ENCODE measurements around the gene MYOF. TPM values are rescaled to one million over a fixed set of nuclear protein-coding genes. Genes with fewer than 3 reads are reported as not detected.
"Not testable (repeated sequence)": the region's sequence is repeated elsewhere in the genome, so short reads cannot be mapped to it uniquely, and the experiment has no call there.

The MYOF gene
- total and polyA plus RNA-seq, 9 of the 15 experiments (the other 6 are each of a cell fraction or from before 2014, with no cell fraction given), result 0.06 to 0.27 TPM; not detected in 7

DNA sequence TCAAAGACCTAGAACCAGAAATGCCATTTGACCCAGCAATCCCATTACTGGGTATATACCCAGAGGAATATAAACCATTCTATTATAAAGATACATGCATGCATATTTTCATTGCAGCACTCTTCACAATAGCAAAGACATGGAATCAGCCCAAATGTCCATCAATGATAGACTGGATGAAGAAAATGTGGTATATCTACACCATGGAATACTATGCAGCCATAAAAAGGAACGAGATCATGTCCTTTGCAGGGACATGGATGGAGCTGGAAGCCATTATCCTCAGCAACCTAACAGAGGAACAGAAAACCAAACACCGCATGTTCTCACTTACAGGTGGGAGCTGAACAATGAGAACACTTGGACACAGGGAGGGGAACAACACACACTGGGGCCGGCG lies 123.7 kb downstream of the MYOF start:
- 3% methylated on average over 3 of the region's 4 CpGs for WGBS (ENCODE audit: insufficient coverage, low coverage, missing lambda C conversion rate)
- H3K27ac ChIP-seq (ENCODE audit: extremely low read depth, low read depth, low read length); H3K9ac ChIP-seq (ENCODE audit: insufficient read depth in 1 of 2, low read depth in 2 of 2, low read length in 2 of 2); H3K9me1 ChIP-seq (ENCODE audit: control insufficient read depth, insufficient read depth, low read length); H3K4me1 ChIP-seq (replicated peaks in 1 of 2; ENCODE audit: control insufficient read depth in 2 of 2, insufficient read depth in 2 of 2, low read length in 2 of 2); ATAC-seq; FAIRE-seq; POLR2A ChIA-PET; H3K79me2 ChIP-seq (ENCODE audit: control insufficient read depth, insufficient read depth, low read length); H3K4me2 ChIP-seq (ENCODE audit: insufficient read depth, low read length); DNase-seq (ENCODE audit: extremely low read depth in 1 of 4, low spot score in 3 of 4); BruUV-seq (replicated peaks); H2AFZ ChIP-seq (ENCODE audit: low read depth, low read length); H3K9me3 ChIP-seq (replicated peaks; ENCODE audit: control insufficient read depth, insufficient read depth, low read depth, low read length); H4K20me1 ChIP-seq (replicated peaks; ENCODE audit: control insufficient read depth, insufficient read depth, low read length); H3K4me3 ChIP-seq; H3K36me3 ChIP-seq (ENCODE audit: control insufficient read depth, insufficient read depth, low read length): not testable (repeated sequence)
- peaks cover 0 to 17% of the 10 kb centered on the region in 2 experiments; a peak in 2 of 5 replicates for H3K27me3 ChIP-seq (ENCODE audit: control insufficient read depth in 2 of 2, insufficient read depth in 2 of 2, low read length in 2 of 2)
- CTCF ChIA-PET (ENCODE audit: low intra/inter-chr PET ratio), result interaction anchor here (0.5 to 0.6 kb wide), 2 partner anchors 166 to 468 kb away, joined by 3 to 4 read pairs; no protein-coding TSS in a partner anchor
- intact Hi-C loops (cut with micrococcal nuclease) (loop anchor here (10.0 kb wide), 2 partner anchors 134 to 474 kb away; no protein-coding TSS in a partner anchor), in situ Hi-C loops (cut with MboI) (loop anchor here (10.0 kb wide), 1 partner anchor 274 kb away; no protein-coding TSS in a partner anchor)
- peak; percentile 28 for TF ChIP-seq ZNF146 (CRISPR knock-in tag; IDR thresholded peaks at IDR 0.05; ENCODE audit: unreplicated experiment)

DNA sequence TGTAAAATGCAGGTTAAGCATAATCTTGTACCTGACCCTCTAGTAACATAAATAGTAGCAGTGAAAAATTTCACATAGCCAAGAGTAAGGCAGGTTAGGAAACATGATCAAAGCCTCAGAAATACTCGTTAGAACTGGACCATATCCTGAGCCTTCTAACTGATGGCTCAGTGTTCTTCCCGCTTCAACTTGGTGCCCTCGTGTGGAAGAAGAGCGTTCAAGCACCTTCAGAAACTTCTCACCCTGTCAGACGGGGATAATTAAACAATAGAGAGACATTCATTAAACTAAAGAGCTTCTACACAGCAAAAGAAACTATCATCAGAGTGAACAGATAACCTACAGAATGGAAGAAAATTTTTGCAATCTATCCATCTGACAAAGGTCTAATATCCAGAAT lies 124.5 kb downstream of the MYOF start:
- intact Hi-C loops (cut with micrococcal nuclease) (loop anchor here (2.0 to 10.0 kb wide), 3 partner anchors 133 to 473 kb away; no protein-coding TSS in a partner anchor), in situ Hi-C loops (cut with MboI) (loop anchor here (10.0 kb wide), 1 partner anchor 273 kb away; no protein-coding TSS in a partner anchor)
- Histone ChIP-seq H3K9me3 (replicated peaks; ENCODE audit: control insufficient read depth, insufficient read depth, low read depth, low read length) (no peaks in the 10 kb centered on the region), H3K9ac (ENCODE audit: insufficient read depth in 1 of 2, low read depth in 2 of 2, low read length in 2 of 2) (no peak overlapping the region), H2AFZ (ENCODE audit: low read depth, low read length) (no peak overlapping the region), H3K4me1 (replicated peaks in 1 of 2; ENCODE audit: control insufficient read depth in 2 of 2, insufficient read depth in 2 of 2, low read length in 2 of 2) (no peaks in the 10 kb centered on the region), H3K36me3 (ENCODE audit: control insufficient read depth, insufficient read depth, low read length) (no peaks in the 10 kb centered on the region), H3K79me2 (ENCODE audit: control insufficient read depth, insufficient read depth, low read length) (no peaks in the 10 kb centered on the region), H4K20me1 (replicated peaks; ENCODE audit: control insufficient read depth, insufficient read depth, low read length) (no peaks in the 10 kb centered on the region), H3K4me3 (no peak overlapping the region), H3K27me3 (ENCODE audit: control insufficient read depth in 2 of 2, insufficient read depth in 2 of 2, low read length in 2 of 2) (peaks cover 0 to 21% of the 10 kb centered on the region in 2 experiments; a peak in 2 of 5 replicates), H3K4me2 (ENCODE audit: insufficient read depth, low read length) (no peak overlapping the region), H3K9me1 (ENCODE audit: control insufficient read depth, insufficient read depth, low read length) (no peaks in the 10 kb centered on the region), H3K27ac (ENCODE audit: extremely low read depth, low read depth, low read length) (no peak overlapping the region)
- ATAC-seq, result peak; percentile 75
- peak; percentile 18 to 40 (median 25) for DNase-seq (ENCODE audit: extremely low read depth in 1 of 4, low spot score in 3 of 4)
- BruUV-seq (replicated peaks), result no TSS peak
- 0% methylated on average over 5 of the region's 5 CpGs for WGBS (ENCODE audit: insufficient coverage, low coverage, missing lambda C conversion rate)
- POLR2A ChIA-PET, result interaction anchor here (1.1 kb wide), 1 partner anchor 280 kb away, joined by 3 read pairs; no protein-coding TSS in a partner anchor
- CTCF ChIA-PET (ENCODE audit: low intra/inter-chr PET ratio), result interaction anchor here (0.5 to 0.6 kb wide), 2 partner anchors 120 to 468 kb away, joined by 3 read pairs; no protein-coding TSS in a partner anchor
- peak; percentile 89 for FAIRE-seq
- TF ChIP-seq, protein P1, sequence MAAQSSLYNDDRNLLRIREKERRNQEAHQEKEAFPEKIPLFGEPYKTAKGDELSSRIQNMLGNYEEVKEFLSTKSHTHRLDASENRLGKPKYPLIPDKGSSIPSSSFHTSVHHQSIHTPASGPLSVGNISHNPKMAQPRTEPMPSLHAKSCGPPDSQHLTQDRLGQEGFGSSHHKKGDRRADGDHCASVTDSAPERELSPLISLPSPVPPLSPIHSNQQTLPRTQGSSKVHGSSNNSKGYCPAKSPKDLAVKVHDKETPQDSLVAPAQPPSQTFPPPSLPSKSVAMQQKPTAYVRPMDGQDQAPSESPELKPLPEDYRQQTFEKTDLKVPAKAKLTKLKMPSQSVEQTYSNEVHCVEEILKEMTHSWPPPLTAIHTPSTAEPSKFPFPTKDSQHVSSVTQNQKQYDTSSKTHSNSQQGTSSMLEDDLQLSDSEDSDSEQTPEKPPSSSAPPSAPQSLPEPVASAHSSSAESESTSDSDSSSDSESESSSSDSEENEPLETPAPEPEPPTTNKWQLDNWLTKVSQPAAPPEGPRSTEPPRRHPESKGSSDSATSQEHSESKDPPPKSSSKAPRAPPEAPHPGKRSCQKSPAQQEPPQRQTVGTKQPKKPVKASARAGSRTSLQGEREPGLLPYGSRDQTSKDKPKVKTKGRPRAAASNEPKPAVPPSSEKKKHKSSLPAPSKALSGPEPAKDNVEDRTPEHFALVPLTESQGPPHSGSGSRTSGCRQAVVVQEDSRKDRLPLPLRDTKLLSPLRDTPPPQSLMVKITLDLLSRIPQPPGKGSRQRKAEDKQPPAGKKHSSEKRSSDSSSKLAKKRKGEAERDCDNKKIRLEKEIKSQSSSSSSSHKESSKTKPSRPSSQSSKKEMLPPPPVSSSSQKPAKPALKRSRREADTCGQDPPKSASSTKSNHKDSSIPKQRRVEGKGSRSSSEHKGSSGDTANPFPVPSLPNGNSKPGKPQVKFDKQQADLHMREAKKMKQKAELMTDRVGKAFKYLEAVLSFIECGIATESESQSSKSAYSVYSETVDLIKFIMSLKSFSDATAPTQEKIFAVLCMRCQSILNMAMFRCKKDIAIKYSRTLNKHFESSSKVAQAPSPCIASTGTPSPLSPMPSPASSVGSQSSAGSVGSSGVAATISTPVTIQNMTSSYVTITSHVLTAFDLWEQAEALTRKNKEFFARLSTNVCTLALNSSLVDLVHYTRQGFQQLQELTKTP (IDR thresholded peaks at IDR 0.05; ENCODE audit: low read depth in 1 of 2, partially characterized antibody in 2 of 2), result no peak
- TF ChIP-seq MTA3 (IDR thresholded peaks at IDR 0.05; ENCODE audit: borderline replicate concordance) (no peak), RB1 (IDR thresholded peaks at IDR 0.05; ENCODE audit: low read depth) (0 out of 2 replicates have a peak, but pooled peaks have one; percentile 25), TAL1 (IDR thresholded peaks at IDR 0.05) (no peak)
- TF ChIP-seq, protein P2, sequence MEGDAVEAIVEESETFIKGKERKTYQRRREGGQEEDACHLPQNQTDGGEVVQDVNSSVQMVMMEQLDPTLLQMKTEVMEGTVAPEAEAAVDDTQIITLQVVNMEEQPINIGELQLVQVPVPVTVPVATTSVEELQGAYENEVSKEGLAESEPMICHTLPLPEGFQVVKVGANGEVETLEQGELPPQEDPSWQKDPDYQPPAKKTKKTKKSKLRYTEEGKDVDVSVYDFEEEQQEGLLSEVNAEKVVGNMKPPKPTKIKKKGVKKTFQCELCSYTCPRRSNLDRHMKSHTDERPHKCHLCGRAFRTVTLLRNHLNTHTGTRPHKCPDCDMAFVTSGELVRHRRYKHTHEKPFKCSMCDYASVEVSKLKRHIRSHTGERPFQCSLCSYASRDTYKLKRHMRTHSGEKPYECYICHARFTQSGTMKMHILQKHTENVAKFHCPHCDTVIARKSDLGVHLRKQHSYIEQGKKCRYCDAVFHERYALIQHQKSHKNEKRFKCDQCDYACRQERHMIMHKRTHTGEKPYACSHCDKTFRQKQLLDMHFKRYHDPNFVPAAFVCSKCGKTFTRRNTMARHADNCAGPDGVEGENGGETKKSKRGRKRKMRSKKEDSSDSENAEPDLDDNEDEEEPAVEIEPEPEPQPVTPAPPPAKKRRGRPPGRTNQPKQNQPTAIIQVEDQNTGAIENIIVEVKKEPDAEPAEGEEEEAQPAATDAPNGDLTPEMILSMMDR (IDR thresholded peaks at IDR 0.05 in 2 of 3, conservative IDR thresholded peaks at IDR 0.05 in 1 of 3; ENCODE audit: insufficient read depth in 2 of 3, low read depth in 1 of 3, low read length in 3 of 3), result peak; percentile 39 to 57 (median 45); a peak in 4 of 6 replicates

Measured in K562 (cell line).